Retina (tissue), 1 donor: ENCODE measurements around the gene ST7.
"Not testable (repeated sequence)": the region's sequence is repeated elsewhere in the genome, so short reads cannot be mapped to it uniquely, and the experiment has no call there.

Experiments used
- DNase-seq: peaks from one replicate; pipeline ENCODE4 v3.0.0-alpha.2; 2016

ST7 gene

GRCh38 chr7:117010375-117011133 lies 57.3 kb downstream of the ST7 start:
- DNase-seq: no peak

- no peak for DNase-seq
Measured at GRCh38 chr7:117011419-117012260, 58.3 kb downstream of the ST7 start.

- DNase-seq: no peak
Measured at GRCh38 chr7:117012284-117012683, 59.0 kb downstream of the ST7 start.

- no peak for DNase-seq
Measured at GRCh38 chr7:117012696-117013095, 59.4 kb downstream of the ST7 start.

- no peak for DNase-seq
Measured at GRCh38 chr7:117014099-117014656, 60.9 kb downstream of the ST7 start.

GRCh38 chr7:117014673-117015133 lies 61.4 kb downstream of the ST7 start:
- DNase-seq: no peak

- no peak for DNase-seq
Measured at GRCh38 chr7:117015258-117016184, 62.2 kb downstream of the ST7 start.

- DNase-seq: no peak
Measured at GRCh38 chr7:117017017-117017451, 63.7 kb downstream of the ST7 start.

- no peak for DNase-seq
Measured at GRCh38 chr7:117017702-117018266, 64.5 kb downstream of the ST7 start.

- no peak for DNase-seq
Measured at GRCh38 chr7:117018713-117019112, 65.4 kb downstream of the ST7 start.

- DNase-seq: no peak
Measured at GRCh38 chr7:117019287-117019686, 66.0 kb downstream of the ST7 start.

GRCh38 chr7:117019786-117020590 lies 66.7 kb downstream of the ST7 start:
- DNase-seq: peak; percentile 93

GRCh38 chr7:117020591-117020973 lies 67.3 kb downstream of the ST7 start:
- no peak for DNase-seq

- no peak for DNase-seq
Measured at GRCh38 chr7:117021366-117021765, 68.1 kb downstream of the ST7 start.

- DNase-seq: no peak
Measured at GRCh38 chr7:117021986-117022385, 68.7 kb downstream of the ST7 start.

GRCh38 chr7:117023325-117023854 lies 70.1 kb downstream of the ST7 start:
- DNase-seq: no peak

- DNase-seq: no peak
Measured at GRCh38 chr7:117024811-117025210, 71.5 kb downstream of the ST7 start.

GRCh38 chr7:117025891-117026290 lies 72.6 kb downstream of the ST7 start:
- no peak for DNase-seq

GRCh38 chr7:117030346-117030745 lies 77.0 kb downstream of the ST7 start:
- not testable (repeated sequence) for DNase-seq

- not testable (repeated sequence) for DNase-seq
Measured at GRCh38 chr7:117030793-117031192, 77.5 kb downstream of the ST7 start.

GRCh38 chr7:117032810-117033209 lies 79.5 kb downstream of the ST7 start:
- no peak for DNase-seq
